HepG2 (cell line): Measurements from ENCODE around the gene SLC35G2. TPM values are rescaled to one million over a fixed set of nuclear protein-coding genes. Genes with fewer than 3 reads are reported as not detected.

ENCODE experiments used
- BHLHE40 ChIP-seq: IDR thresholded peaks from 2 replicates; pipeline ENCODE4 v1.6.1; 2011; ENCODE audit warnings: low read length, improper control_type of control experiment
- KMT2B ChIP-seq: IDR thresholded peaks from 2 replicates; pipeline ENCODE4 v1.6.1; 2016; ENCODE audit warnings: missing genetic modification reagents, missing compliant biosample characterization
- MTA1 ChIP-seq: sonication (generic); formaldehyde crosslinking; IDR thresholded peaks from 2 replicates; pipeline ENCODE4 v1.4.0; 2020; ENCODE audit warnings: missing genetic modification reagents, mild to moderate bottlenecking, borderline replicate concordance
- NFIB ChIP-seq: sonication (generic); formaldehyde crosslinking; IDR thresholded peaks from 2 replicates; pipeline ENCODE4 v1.9.0; 2021; ENCODE audit warnings: missing genetic modification reagents, mild to moderate bottlenecking, borderline replicate concordance
- RBFOX2 ChIP-seq: fragments of 200-400 bp; formaldehyde crosslinking; IDR thresholded peaks from 2 replicates; pipeline ENCODE4 v1.6.1; 2017; ENCODE audit warnings: low read depth, mild to moderate bottlenecking, low read length
- SOX13 ChIP-seq, 3 experiments: fragments of 450-650 bp in 1 of 3; sonication (generic) in 1 of 3; formaldehyde crosslinking in 1 of 3; IDR thresholded peaks in 2 of 3; conservative IDR thresholded peaks in 1 of 3; 2 replicates each; pipeline versions ENCODE4 v1.5.0 to v1.6.1; 2016 to 2020; ENCODE audit warnings: antibody characterized with exemption in 1 of 3, mild to moderate bottlenecking in 1 of 3, missing compliant biosample characterization in 1 of 3, missing genetic modification reagents in 1 of 3, moderate library complexity in 1 of 3
- TCF7 ChIP-seq: sonication (generic); IDR thresholded peaks from 2 replicates; pipeline ENCODE4 v1.6.1; 2016; ENCODE audit warnings: antibody characterized with exemption, low read depth
- TOE1 ChIP-seq: sonication (generic); formaldehyde crosslinking; IDR thresholded peaks from 2 replicates; pipeline ENCODE4 v1.4.0; 2020; ENCODE audit warnings: mild to moderate bottlenecking, missing genetic modification reagents
- ZBTB8A ChIP-seq: sonication (generic); formaldehyde crosslinking; IDR thresholded peaks from 2 replicates; pipeline ENCODE4 v1.4.0; 2020; ENCODE audit warnings: mild to moderate bottlenecking, low read depth, missing genetic modification reagents, borderline replicate concordance
- ZFP82 ChIP-seq: sonication (generic); formaldehyde crosslinking; IDR thresholded peaks from 2 replicates; pipeline ENCODE4 v1.5.1; 2020; ENCODE audit warnings: mild to moderate bottlenecking, missing genetic modification reagents, borderline replicate concordance
- ZNF264 ChIP-seq: sonication (generic); formaldehyde crosslinking; IDR thresholded peaks from 2 replicates; pipeline ENCODE4 v1.4.0; 2020; ENCODE audit warnings: missing genetic modification reagents
- ZNF367 ChIP-seq: sonication (generic); formaldehyde crosslinking; IDR thresholded peaks from 2 replicates; pipeline ENCODE4 v1.4.0; 2020; ENCODE audit warnings: missing genetic modification reagents, borderline replicate concordance
- ZNF501 ChIP-seq: sonication (generic); formaldehyde crosslinking; IDR thresholded peaks from 2 replicates; pipeline ENCODE4 v1.5.1; 2020; ENCODE audit warnings: mild to moderate bottlenecking, moderate library complexity, missing genetic modification reagents
- ZNF510 ChIP-seq: sonication (generic); formaldehyde crosslinking; IDR thresholded peaks from 2 replicates; pipeline ENCODE4 v1.4.0; 2020; ENCODE audit warnings: low read depth, mild to moderate bottlenecking, missing genetic modification reagents
- ZNF549 ChIP-seq: sonication (generic); formaldehyde crosslinking; IDR thresholded peaks from 2 replicates; pipeline ENCODE4 v1.5.0; 2020; ENCODE audit warnings: missing genetic modification reagents
- ZNF563 ChIP-seq: sonication (generic); formaldehyde crosslinking; IDR thresholded peaks from 2 replicates; pipeline ENCODE4 v1.8.0; 2022; ENCODE audit warnings: mild to moderate bottlenecking, moderate library complexity, missing genetic modification reagents
- ZNF614 ChIP-seq: IDR thresholded peaks from 2 replicates; pipeline ENCODE4 v1.6.1; 2018; ENCODE audit warnings: missing biosample characterization, missing genetic modification reagents, inconsistent platforms, borderline replicate concordance
- polyA plus RNA-seq, 8 experiments: library from polyadenylated mRNA; depleted of rRNA in 3 of 8; stranded (reverse) in 7 of 8; unstranded in 1 of 8; fragments of >200 nt; fragmentation: Illumina TruSeq in 4 of 8; extraction: Trizol in 4 of 8; gene quantifications; 2 replicates each; pipeline versions ENCODE4 v1.2.1 to v1.2.3, GENCODE V29; 2011 to 2016; ENCODE audit warnings: low read depth in 4 of 8, missing spikeins in 1 of 8, mixed read lengths in 1 of 8; ENCODE audit not compliant: insufficient read depth in 1 of 8
- total RNA-seq, 5 experiments: library from RNA; depleted of rRNA; stranded (reverse); fragments of >200 nt; fragmentation: Illumina TruSeq; extraction: Trizol; gene quantifications; 2 replicates each; pipeline ENCODE4 v1.2.3, GENCODE V29; 2016; ENCODE audit warnings: low read depth in 1 of 5
- TF ChIP-seq, protein P1 (sequence below): sonication (generic); formaldehyde crosslinking; IDR thresholded peaks from 2 replicates; pipeline ENCODE4 v1.4.0; 2020; ENCODE audit warnings: missing genetic modification reagents
- TF ChIP-seq, protein P2 (sequence below): sonication (generic); formaldehyde crosslinking; IDR thresholded peaks from 2 replicates; pipeline ENCODE4 v1.4.0; 2020; ENCODE audit warnings: missing genetic modification reagents
- TF ChIP-seq, protein P3 (sequence below): sonication (generic); formaldehyde crosslinking; IDR thresholded peaks from 2 replicates; pipeline ENCODE4 v1.4.0; 2020; ENCODE audit warnings: missing genetic modification reagents

The SLC35G2 gene
- total and polyA plus RNA-seq, 2 of the 13 experiments (the other 11 are each of a cell fraction or from before 2014, with no cell fraction given), result 7.6 to 10.3 TPM

DNA sequence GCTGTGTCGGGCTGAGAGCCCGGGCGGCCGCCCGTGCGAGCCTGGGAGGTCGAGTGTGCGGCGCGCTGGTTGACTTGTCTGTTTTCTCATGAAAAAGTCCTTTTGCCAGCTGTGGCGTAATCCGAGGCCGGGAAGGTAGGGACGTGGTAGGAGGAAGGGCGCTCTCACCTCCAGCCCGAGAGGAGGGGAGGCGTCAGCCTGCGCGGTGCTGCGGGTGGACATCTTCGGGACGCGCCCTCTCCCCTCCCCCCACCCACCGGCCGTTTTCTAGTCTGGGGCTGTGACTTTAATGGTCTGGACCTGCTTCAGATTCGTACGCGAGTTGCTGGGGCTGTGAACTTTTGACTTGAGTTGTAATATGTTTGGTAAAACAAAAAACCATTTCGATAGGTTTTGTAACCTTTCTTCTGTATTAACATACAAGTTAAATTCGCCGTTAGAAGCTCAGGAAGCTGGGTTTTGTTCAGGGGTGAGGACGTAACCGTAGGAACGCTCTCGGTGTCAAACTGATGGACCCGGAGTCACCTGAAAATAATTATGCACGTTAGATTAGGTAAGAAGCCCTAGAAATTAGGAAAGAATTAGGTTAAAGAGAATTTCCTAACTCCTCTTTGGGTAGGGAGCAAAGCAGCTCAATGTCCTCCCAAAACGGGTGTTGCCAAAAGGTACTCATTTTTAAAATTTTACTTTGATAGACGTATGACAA lies 43.8 kb downstream of the SLC35G2 start (continued):
- no peak for TF ChIP-seq ZNF367
- no peak for TF ChIP-seq ZFP82 (CRISPR knock-in tag)
- TF ChIP-seq KMT2B (CRISPR knock-in tag), result peak; percentile 50; the same call in 1 of the 2 replicates
- no peak for TF ChIP-seq TCF7
- no peak for TF ChIP-seq RBFOX2
- TF ChIP-seq ZNF510 (CRISPR knock-in tag), result no peak
- no peak for TF ChIP-seq NFIB (CRISPR knock-in tag)
- no peak for TF ChIP-seq ZBTB8A (CRISPR knock-in tag)
- no peak for TF ChIP-seq SOX13 (IDR thresholded peaks at IDR 0.05)
- TF ChIP-seq SOX13 (CRISPR knock-in tag; conservative IDR thresholded peaks at IDR 0.05 in 1 of 2, IDR thresholded peaks at IDR 0.05 in 1 of 2), result no peak
- TF ChIP-seq, protein P1, sequence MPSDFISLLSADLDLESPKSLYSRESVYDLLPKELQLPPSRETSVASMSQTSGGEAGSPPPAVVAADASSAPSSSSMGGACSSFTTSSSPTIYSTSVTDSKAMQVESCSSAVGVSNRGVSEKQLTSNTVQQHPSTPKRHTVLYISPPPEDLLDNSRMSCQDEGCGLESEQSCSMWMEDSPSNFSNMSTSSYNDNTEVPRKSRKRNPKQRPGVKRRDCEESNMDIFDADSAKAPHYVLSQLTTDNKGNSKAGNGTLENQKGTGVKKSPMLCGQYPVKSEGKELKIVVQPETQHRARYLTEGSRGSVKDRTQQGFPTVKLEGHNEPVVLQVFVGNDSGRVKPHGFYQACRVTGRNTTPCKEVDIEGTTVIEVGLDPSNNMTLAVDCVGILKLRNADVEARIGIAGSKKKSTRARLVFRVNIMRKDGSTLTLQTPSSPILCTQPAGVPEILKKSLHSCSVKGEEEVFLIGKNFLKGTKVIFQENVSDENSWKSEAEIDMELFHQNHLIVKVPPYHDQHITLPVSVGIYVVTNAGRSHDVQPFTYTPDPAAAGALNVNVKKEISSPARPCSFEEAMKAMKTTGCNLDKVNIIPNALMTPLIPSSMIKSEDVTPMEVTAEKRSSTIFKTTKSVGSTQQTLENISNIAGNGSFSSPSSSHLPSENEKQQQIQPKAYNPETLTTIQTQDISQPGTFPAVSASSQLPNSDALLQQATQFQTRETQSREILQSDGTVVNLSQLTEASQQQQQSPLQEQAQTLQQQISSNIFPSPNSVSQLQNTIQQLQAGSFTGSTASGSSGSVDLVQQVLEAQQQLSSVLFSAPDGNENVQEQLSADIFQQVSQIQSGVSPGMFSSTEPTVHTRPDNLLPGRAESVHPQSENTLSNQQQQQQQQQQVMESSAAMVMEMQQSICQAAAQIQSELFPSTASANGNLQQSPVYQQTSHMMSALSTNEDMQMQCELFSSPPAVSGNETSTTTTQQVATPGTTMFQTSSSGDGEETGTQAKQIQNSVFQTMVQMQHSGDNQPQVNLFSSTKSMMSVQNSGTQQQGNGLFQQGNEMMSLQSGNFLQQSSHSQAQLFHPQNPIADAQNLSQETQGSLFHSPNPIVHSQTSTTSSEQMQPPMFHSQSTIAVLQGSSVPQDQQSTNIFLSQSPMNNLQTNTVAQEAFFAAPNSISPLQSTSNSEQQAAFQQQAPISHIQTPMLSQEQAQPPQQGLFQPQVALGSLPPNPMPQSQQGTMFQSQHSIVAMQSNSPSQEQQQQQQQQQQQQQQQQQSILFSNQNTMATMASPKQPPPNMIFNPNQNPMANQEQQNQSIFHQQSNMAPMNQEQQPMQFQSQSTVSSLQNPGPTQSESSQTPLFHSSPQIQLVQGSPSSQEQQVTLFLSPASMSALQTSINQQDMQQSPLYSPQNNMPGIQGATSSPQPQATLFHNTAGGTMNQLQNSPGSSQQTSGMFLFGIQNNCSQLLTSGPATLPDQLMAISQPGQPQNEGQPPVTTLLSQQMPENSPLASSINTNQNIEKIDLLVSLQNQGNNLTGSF (CRISPR knock-in tag), result no peak
- no peak for TF ChIP-seq ZNF264
- TF ChIP-seq, protein P2, sequence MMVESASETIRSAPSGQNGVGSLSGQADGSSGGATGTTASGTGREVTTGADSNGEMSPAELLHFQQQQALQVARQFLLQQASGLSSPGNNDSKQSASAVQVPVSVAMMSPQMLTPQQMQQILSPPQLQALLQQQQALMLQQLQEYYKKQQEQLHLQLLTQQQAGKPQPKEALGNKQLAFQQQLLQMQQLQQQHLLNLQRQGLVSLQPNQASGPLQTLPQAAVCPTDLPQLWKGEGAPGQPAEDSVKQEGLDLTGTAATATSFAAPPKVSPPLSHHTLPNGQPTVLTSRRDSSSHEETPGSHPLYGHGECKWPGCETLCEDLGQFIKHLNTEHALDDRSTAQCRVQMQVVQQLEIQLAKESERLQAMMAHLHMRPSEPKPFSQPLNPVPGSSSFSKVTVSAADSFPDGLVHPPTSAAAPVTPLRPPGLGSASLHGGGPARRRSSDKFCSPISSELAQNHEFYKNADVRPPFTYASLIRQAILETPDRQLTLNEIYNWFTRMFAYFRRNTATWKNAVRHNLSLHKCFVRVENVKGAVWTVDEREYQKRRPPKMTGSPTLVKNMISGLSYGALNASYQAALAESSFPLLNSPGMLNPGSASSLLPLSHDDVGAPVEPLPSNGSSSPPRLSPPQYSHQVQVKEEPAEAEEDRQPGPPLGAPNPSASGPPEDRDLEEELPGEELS, result no peak; the same call in 1 of the 2 replicates
- TF ChIP-seq ZNF501, result no peak
- TF ChIP-seq, protein P3, sequence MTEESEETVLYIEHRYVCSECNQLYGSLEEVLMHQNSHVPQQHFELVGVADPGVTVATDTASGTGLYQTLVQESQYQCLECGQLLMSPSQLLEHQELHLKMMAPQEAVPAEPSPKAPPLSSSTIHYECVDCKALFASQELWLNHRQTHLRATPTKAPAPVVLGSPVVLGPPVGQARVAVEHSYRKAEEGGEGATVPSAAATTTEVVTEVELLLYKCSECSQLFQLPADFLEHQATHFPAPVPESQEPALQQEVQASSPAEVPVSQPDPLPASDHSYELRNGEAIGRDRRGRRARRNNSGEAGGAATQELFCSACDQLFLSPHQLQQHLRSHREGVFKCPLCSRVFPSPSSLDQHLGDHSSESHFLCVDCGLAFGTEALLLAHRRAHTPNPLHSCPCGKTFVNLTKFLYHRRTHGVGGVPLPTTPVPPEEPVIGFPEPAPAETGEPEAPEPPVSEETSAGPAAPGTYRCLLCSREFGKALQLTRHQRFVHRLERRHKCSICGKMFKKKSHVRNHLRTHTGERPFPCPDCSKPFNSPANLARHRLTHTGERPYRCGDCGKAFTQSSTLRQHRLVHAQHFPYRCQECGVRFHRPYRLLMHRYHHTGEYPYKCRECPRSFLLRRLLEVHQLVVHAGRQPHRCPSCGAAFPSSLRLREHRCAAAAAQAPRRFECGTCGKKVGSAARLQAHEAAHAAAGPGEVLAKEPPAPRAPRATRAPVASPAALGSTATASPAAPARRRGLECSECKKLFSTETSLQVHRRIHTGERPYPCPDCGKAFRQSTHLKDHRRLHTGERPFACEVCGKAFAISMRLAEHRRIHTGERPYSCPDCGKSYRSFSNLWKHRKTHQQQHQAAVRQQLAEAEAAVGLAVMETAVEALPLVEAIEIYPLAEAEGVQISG (CRISPR knock-in tag), result no peak
- no peak for TF ChIP-seq MTA1 (CRISPR knock-in tag)
- no peak for TF ChIP-seq BHLHE40
- no peak for TF ChIP-seq TOE1 (CRISPR knock-in tag)
- no peak for TF ChIP-seq ZNF563
- TF ChIP-seq ZNF614 (CRISPR knock-in tag), result 0 out of 2 replicates have a peak, but pooled peaks have one; percentile 7
- no peak for TF ChIP-seq ZNF549 (CRISPR knock-in tag)
